Keratinocyte (primary cell): ENCODE measurements around the gene SLC19A1.

Source experiments
- EZH2 ChIP-seq: IDR thresholded peaks from one replicate; pipeline ENCODE4 v1.6.1; 2012; ENCODE audit warnings: inconsistent platforms, mild to moderate bottlenecking, low read length, moderate library complexity
- TF ChIP-seq, protein P1 (sequence below), 3 experiments: IDR thresholded peaks in 1 of 3; conservative IDR thresholded peaks in 1 of 3; optimal IDR thresholded peaks in 1 of 3; 2 replicates in 2 of 3; 3 replicates in 1 of 3; pipeline versions ENCODE3 to v1.5.1; 2011; ENCODE audit warnings: low read length in 3 of 3, mild to moderate bottlenecking in 3 of 3, moderate library complexity in 2 of 3, control low read depth in 1 of 3, inconsistent platforms in 1 of 3; ENCODE audit not compliant: insufficient read depth in 2 of 3; ENCODE audit errors: extremely low read depth in 1 of 3

DNA sequence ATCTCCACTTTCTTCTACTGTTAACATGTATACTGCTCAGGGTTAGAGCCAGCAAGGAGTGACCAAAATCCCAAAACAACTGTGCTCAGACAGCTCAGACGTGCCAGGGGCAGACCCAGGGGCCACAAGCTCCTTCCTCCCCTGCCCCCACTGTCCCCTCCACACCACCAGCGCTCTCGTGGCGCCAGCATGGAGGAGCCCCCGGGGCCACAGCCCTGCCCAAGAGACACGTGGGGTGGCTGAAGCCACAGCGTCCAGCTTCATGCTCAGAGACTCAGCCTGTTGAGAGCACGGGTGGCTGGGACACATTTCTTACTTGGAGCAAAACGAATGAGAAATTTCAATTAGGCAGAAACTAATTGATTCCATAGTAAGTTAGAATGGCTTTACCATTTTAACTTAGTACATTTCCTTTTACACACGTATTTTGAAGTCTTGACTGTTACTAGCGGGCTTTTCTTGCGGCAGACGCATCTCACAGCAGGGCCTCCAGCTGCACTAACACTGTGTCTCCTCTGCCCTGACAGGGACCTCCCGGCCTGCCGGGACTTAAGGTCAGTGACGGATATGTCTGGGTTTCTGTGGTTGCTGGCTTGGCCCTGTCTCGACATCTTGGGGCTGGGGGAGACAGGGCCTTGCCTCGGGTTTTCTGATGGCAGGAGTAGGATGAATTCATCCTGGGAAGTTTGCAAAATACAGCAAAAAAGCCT lies 54.2 kb downstream of the SLC19A1 start:
- TF ChIP-seq, protein P1, sequence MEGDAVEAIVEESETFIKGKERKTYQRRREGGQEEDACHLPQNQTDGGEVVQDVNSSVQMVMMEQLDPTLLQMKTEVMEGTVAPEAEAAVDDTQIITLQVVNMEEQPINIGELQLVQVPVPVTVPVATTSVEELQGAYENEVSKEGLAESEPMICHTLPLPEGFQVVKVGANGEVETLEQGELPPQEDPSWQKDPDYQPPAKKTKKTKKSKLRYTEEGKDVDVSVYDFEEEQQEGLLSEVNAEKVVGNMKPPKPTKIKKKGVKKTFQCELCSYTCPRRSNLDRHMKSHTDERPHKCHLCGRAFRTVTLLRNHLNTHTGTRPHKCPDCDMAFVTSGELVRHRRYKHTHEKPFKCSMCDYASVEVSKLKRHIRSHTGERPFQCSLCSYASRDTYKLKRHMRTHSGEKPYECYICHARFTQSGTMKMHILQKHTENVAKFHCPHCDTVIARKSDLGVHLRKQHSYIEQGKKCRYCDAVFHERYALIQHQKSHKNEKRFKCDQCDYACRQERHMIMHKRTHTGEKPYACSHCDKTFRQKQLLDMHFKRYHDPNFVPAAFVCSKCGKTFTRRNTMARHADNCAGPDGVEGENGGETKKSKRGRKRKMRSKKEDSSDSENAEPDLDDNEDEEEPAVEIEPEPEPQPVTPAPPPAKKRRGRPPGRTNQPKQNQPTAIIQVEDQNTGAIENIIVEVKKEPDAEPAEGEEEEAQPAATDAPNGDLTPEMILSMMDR (optimal IDR thresholded peaks at IDR 0.05 in 1 of 3, IDR thresholded peaks at IDR 0.05 in 1 of 3, conservative IDR thresholded peaks at IDR 0.05 in 1 of 3; ENCODE audit: extremely low read depth in 1 of 3, insufficient read depth in 2 of 3, low read length in 3 of 3): no peak
- TF ChIP-seq EZH2: no peak
